ENCODE measurements around the gene PUSL1. TPM values are rescaled to one million over a fixed set of nuclear protein-coding genes. Genes with fewer than 3 reads are reported as not detected.
A peak's percentile ranks its signal among the peaks of the same experiment; 100 is the strongest.

PUSL1 gene, protein sequence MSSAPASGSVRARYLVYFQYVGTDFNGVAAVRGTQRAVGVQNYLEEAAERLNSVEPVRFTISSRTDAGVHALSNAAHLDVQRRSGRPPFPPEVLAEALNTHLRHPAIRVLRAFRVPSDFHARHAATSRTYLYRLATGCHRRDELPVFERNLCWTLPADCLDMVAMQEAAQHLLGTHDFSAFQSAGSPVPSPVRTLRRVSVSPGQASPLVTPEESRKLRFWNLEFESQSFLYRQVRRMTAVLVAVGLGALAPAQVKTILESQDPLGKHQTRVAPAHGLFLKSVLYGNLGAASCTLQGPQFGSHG
- total RNA-seq (10 to 100 TPM in 4 of 9 donors, 1 to 10 TPM in 5; 6.8 to 17.7 (median 9.7) TPM), polyA plus RNA-seq (10 to 100 TPM; 16.0 to 16.2 TPM)
- long read RNA-seq, donor 1, transcript PUSL1-201 (8 exons, 1,287 nt) = major isoform, 10 of 18 reads
- long read RNA-seq, donor 1, partial matches to known transcripts = 5 of 18 reads
- long read RNA-seq, donor 1, other reads (novel, unspliced or antisense) = 3 of 18 reads
- long read RNA-seq, donor 2, transcript PUSL1-201 (8 exons, 1,287 nt) = major isoform, 15 of 24 reads
- long read RNA-seq, donor 2, partial matches to known transcripts = 2 of 24 reads
- long read RNA-seq, donor 2, other reads (novel, unspliced or antisense) = 7 of 24 reads
- long read RNA-seq, donor 3, transcript PUSL1-201 (8 exons, 1,287 nt) = major isoform, 8 of 18 reads
- long read RNA-seq, donor 3, partial matches to known transcripts = 4 of 18 reads
- long read RNA-seq, donor 3, other reads (novel, unspliced or antisense) = 6 of 18 reads

DNA sequence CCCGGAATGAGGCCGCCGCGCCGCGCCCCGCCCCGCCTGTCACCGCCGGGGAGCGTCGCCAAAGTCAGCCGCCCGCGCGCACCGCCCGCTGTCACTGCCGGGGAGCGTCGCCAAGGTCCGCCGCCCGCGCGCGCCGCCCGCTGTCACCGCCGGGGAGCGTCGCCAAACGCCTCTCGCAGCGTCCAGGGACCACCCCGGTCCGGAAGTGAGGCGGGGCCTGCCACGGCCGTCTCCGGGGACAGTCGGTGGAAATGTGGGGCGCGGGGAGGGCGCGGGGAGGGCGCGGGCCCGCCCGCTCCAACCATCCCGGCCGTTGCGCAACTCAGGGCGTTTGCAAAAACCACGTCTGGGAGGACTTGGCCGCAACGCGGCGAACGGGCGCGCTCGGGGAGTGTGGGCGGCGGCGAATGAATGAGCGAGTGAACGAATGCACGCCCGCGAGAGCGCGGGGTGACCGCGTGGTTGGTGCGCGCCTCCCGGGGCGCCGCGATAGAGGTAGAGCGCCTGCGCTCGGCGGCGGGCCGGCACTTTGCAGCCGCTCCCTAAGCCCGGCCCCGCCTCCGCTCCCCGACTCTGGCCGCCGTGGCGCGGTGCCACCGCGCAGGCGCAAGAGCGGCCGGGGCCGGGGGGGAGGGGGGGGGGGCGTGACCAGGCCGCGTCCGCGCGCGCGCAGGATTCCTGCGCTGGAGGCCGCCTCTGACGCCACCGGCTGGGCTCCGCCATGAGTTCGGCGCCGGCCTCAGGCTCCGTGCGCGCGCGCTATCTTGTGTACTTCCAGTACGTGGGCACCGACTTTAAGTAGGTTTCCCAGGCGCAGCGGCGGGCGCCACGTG lies at the start of gene PUSL1, which contains the start of gene ACAP3:
TSS of gene PUSL1 (plus strand) at position 675 of the 833 bp plus-strand sequence. CDS start at position 722, 47 bp downstream.
TSS of gene ACAP3 (minus strand) at position 8 of the 833 bp plus-strand sequence. CDS start 115 bp downstream, outside the sequence.
- Histone ChIP-seq H3K27me3 (no peaks in the 10 kb centered on the region), H3K4me3 (peak within 1 kb of the TSS; percentile 71 to 95 (median 90)), H3K36me3 (peaks cover 0 to 35% (median 27%) of the 10 kb centered on the region in 9 donors), H3K27ac (peak within 1 kb of the TSS; percentile 89 to 100 (median 96)), H3K9me3 (no peaks in the 10 kb centered on the region), H3K4me1 (peaks cover 18 to 58% (median 45%) of the 10 kb centered on the region in 12 donors)
- intact Hi-C loops (cut with DNase I) = loop anchor here in 1 of 10 donors (2.0 kb wide), 1 partner anchor 41 kb away; the partner anchor contains the start of gene DVL1
- peak; percentile 89 to 94 (median 93) for DNase-seq
- TF ChIP-seq, protein P1, sequence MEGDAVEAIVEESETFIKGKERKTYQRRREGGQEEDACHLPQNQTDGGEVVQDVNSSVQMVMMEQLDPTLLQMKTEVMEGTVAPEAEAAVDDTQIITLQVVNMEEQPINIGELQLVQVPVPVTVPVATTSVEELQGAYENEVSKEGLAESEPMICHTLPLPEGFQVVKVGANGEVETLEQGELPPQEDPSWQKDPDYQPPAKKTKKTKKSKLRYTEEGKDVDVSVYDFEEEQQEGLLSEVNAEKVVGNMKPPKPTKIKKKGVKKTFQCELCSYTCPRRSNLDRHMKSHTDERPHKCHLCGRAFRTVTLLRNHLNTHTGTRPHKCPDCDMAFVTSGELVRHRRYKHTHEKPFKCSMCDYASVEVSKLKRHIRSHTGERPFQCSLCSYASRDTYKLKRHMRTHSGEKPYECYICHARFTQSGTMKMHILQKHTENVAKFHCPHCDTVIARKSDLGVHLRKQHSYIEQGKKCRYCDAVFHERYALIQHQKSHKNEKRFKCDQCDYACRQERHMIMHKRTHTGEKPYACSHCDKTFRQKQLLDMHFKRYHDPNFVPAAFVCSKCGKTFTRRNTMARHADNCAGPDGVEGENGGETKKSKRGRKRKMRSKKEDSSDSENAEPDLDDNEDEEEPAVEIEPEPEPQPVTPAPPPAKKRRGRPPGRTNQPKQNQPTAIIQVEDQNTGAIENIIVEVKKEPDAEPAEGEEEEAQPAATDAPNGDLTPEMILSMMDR (IDR thresholded peaks at IDR 0.05) = peak in 3 of 12 donors; percentile 3 to 19 (median 11)
- TF ChIP-seq POLR2A (IDR thresholded peaks at IDR 0.05) = no peak
- peak; percentile 38 to 78 (median 71) for ATAC-seq
- 0 to 2% (median 1%) methylated on average over 18 to 131 of the region's 131 CpGs for WGBS, 4 donors

DNA sequence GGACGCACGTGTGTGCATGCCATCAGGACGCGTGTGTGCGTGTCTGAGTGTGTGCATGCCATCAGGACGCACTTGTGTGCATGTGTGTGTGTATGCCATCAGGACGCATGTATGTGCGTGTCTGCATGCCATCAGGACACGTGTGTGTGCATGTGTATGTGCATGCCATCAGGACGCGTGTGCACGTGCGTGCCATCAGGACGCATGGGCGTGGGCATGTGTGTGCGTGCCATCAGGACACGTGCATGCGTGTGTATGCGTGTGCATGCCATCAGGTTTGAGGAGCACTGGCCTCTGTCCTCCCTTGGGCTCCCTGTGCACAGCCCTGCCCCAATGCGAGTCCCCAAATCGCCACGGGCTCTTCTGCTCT lies 49.3 kb upstream of the PUSL1 start:
- Histone ChIP-seq H3K4me3 (no peak overlapping the region), H3K27me3 (no peaks in the 10 kb centered on the region), H3K9me3 (no peaks in the 10 kb centered on the region), H3K36me3 (peaks cover 0 to 82% (median 73%) of the 10 kb centered on the region in 9 donors), H3K27ac (no peak overlapping the region), H3K4me1 (peaks cover 0 to 28% (median 14%) of the 10 kb centered on the region in 12 donors)
- ATAC-seq (peak in 1 of 4 donors; percentile 11), DNase-seq (no peak)
- intact Hi-C loops (cut with DNase I) = no loop called here
- TF ChIP-seq, protein P1 (IDR thresholded peaks at IDR 0.05) = no peak
- no peak for TF ChIP-seq POLR2A (IDR thresholded peaks at IDR 0.05)
- 90 to 95% (median 94%) methylated on average over 22 of the region's 22 CpGs for WGBS, 4 donors

DNA sequence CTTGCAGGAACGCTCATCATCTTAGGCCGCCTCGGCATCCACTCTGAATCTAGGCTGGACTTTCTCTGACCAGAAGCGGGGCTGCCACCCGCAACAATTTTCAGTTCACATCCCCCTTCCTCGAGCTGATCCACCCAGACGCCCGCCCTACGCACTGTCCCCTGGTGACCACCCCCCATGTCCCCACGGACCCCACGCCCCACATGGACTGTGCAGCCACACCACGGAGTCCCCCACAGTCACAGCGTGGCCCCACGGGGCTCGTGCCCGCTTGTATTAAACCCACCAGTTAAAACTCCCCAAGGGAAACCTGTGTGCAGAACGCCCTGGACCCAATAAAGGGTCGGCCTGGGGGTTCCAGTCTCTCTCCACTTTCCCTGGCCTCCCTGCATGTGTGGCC lies 48.9 kb upstream of the PUSL1 start:
- intact Hi-C loops (cut with DNase I) = no loop called here

More for the DNA sequence above, 48.9 kb upstream of the PUSL1 start:
- WGBS, 4 donors = 92 to 94% (median 94%) methylated on average over 12 to 18 of the region's 18 CpGs
- no peak overlapping the region for H3K4me3 ChIP-seq
- TF ChIP-seq, protein P1 (IDR thresholded peaks at IDR 0.05) = no peak
- no peak for TF ChIP-seq POLR2A (IDR thresholded peaks at IDR 0.05)
- peak in 1 of 4 donors; percentile 9 for ATAC-seq
- H3K36me3 ChIP-seq = peaks cover 0 to 82% (median 73%) of the 10 kb centered on the region in 9 donors
- peak in 1 of 5 donors; percentile 44 for DNase-seq
- no peak overlapping the region for H3K27ac ChIP-seq
- H3K4me1 ChIP-seq = peaks cover 0 to 28% (median 14%) of the 10 kb centered on the region in 12 donors
- no peaks in the 10 kb centered on the region for H3K9me3 ChIP-seq
- H3K27me3 ChIP-seq = no peaks in the 10 kb centered on the region
